Vagina (tissue), 2 donors: ENCODE measurements around the gene TGFB2. TPM values are rescaled to one million over a fixed set of nuclear protein-coding genes. Genes with fewer than 3 reads are reported as not detected.
"Not testable (repeated sequence)": the region's sequence is repeated elsewhere in the genome, so short reads cannot be mapped to it uniquely, and the experiment has no call there.

ENCODE experiments used
- DNase-seq, 2 donors: peaks; one replicate each; pipeline ENCODE4 v3.0.0-alpha.2; 2017; ENCODE audit errors: extremely low spot score in 2 of 2
- H3K27ac ChIP-seq: fragments of 200-600 bp; sonication (generic); one replicate; pipeline ENCODE4 v1.5.1; 2019
- H3K27me3 ChIP-seq: fragments of 200-600 bp; sonication (generic); one replicate; pipeline ENCODE4 v1.5.1; 2019
- H3K36me3 ChIP-seq, 2 donors: fragments of 200-600 bp; sonication (generic); one replicate each; pipeline ENCODE4 v1.5.1; 2017 to 2019
- H3K4me1 ChIP-seq: fragments of 200-600 bp; sonication (generic); one replicate; pipeline ENCODE4 v1.5.1; 2019
- H3K4me3 ChIP-seq, 2 donors: fragments of 200-600 bp; sonication (generic); 1 replicate in 1 of 2; 2 replicates in 1 of 2; pipeline ENCODE4 v1.5.1; 2016 to 2019
- H3K9me3 ChIP-seq: fragments of 200-600 bp; sonication (generic); one replicate; pipeline ENCODE4 v1.5.1; 2019
- CTCF ChIP-seq, 3 experiments: fragments of 450-650 bp in 2 of 3; fragments of 200-600 bp in 1 of 3; sonication (generic) in 1 of 3; IDR thresholded peaks; one replicate each; pipeline ENCODE4 v1.5.1; 2017 to 2019; ENCODE audit warnings: antibody characterized with exemption in 3 of 3, mild to moderate bottlenecking in 2 of 3, moderate library complexity in 2 of 3
- POLR2A ChIP-seq, 2 donors: fragments of 450-650 bp; IDR thresholded peaks; one replicate each; pipeline ENCODE4 v1.6.1; 2017; ENCODE audit warnings: antibody characterized with exemption in 2 of 2, mild to moderate bottlenecking in 2 of 2, moderate library complexity in 2 of 2
- POLR2AphosphoS5 ChIP-seq, 2 donors: sonication (generic); formaldehyde crosslinking; IDR thresholded peaks; one replicate each; pipeline ENCODE4 v1.9.0; 2017; ENCODE audit warnings: antibody characterized with exemption in 2 of 2, mild to moderate bottlenecking in 2 of 2, low read depth in 1 of 2; ENCODE audit not compliant: insufficient read depth in 1 of 2
- intact Hi-C: fragments of 100-400 bp; cut with DNase I; formaldehyde crosslinking; loops from one replicate; pipeline ENCODE4 v1.15.1; 2023
- total RNA-seq: library from RNA; depleted of rRNA; stranded (reverse); fragments of >200 nt; gene quantifications from one replicate; pipeline ENCODE4 v1.2.3, GENCODE V29; 2016

TGFB2 gene
- total RNA-seq, 1 donor from 2014 or later, result 16.9 TPM

GRCh38 chr1:218305472-218306064 lies 39.6 kb upstream of the TGFB2 start:
- intact Hi-C loops, result no loop called here
- no peak for TF ChIP-seq CTCF (IDR thresholded peaks at IDR 0.05)
- TF ChIP-seq POLR2A (IDR thresholded peaks at IDR 0.05), result no peak
- TF ChIP-seq POLR2AphosphoS5 (IDR thresholded peaks at IDR 0.05; ENCODE audit: insufficient read depth in 1 of 2, low read depth in 1 of 2), result no peak
- Histone ChIP-seq H3K4me1 (peaks cover 6% of the 10 kb centered on the region), H3K36me3 (peaks cover 0 to 14% of the 10 kb centered on the region in 2 donors), H3K4me3 (no peak overlapping the region), H3K9me3 (no peaks in the 10 kb centered on the region), H3K27me3 (no peaks in the 10 kb centered on the region), H3K27ac (no peak overlapping the region)
- no peak for DNase-seq

- Histone ChIP-seq H3K9me3 (no peaks in the 10 kb centered on the region), H3K36me3 (peaks cover 0 to 6% of the 10 kb centered on the region in 2 donors)
- TF ChIP-seq POLR2A (IDR thresholded peaks at IDR 0.05), result no peak
- no peak for TF ChIP-seq CTCF (IDR thresholded peaks at IDR 0.05)
- TF ChIP-seq POLR2AphosphoS5 (IDR thresholded peaks at IDR 0.05; ENCODE audit: insufficient read depth in 1 of 2, low read depth in 1 of 2), result no peak
These were observed 32.6 kb upstream of the TGFB2 start for GRCh38 chr1:218312509-218312908.

GRCh38 chr1:218314316-218314715 lies 30.8 kb upstream of the TGFB2 start:
- Histone ChIP-seq H3K36me3 (no peaks in the 10 kb centered on the region), H3K4me3 (no peak overlapping the region), H3K9me3 (no peaks in the 10 kb centered on the region), H3K27me3 (no peaks in the 10 kb centered on the region), H3K27ac (no peak overlapping the region), H3K4me1 (no peaks in the 10 kb centered on the region)
- no peak for TF ChIP-seq POLR2A (IDR thresholded peaks at IDR 0.05)
- no peak for TF ChIP-seq POLR2AphosphoS5 (IDR thresholded peaks at IDR 0.05; ENCODE audit: insufficient read depth in 1 of 2, low read depth in 1 of 2)
- no peak for DNase-seq
- intact Hi-C loops, result no loop called here

More at GRCh38 chr1:218312509-218312908, 32.6 kb upstream of the TGFB2 start:
- H3K4me3 ChIP-seq, result no peak overlapping the region
- DNase-seq, result no peak
- intact Hi-C loops, result no loop called here
- no peak overlapping the region for H3K27ac ChIP-seq
- no peaks in the 10 kb centered on the region for H3K27me3 ChIP-seq
- H3K4me1 ChIP-seq, result no peaks in the 10 kb centered on the region

GRCh38 chr1:218315638-218316037 lies 29.5 kb upstream of the TGFB2 start:
- no peak overlapping the region for H3K4me3 ChIP-seq
- H3K27ac ChIP-seq, result no peak overlapping the region
- H3K4me1 ChIP-seq, result no peaks in the 10 kb centered on the region
- intact Hi-C loops, result no loop called here
- no peaks in the 10 kb centered on the region for H3K27me3 ChIP-seq
- no peaks in the 10 kb centered on the region for H3K9me3 ChIP-seq
- no peak for TF ChIP-seq POLR2A (IDR thresholded peaks at IDR 0.05)
- TF ChIP-seq POLR2AphosphoS5 (IDR thresholded peaks at IDR 0.05; ENCODE audit: insufficient read depth in 1 of 2, low read depth in 1 of 2), result no peak
- no peak for TF ChIP-seq CTCF (IDR thresholded peaks at IDR 0.05)
- no peaks in the 10 kb centered on the region for H3K36me3 ChIP-seq
- no peak for DNase-seq

- H3K9me3 ChIP-seq, result no peaks in the 10 kb centered on the region
- H3K4me3 ChIP-seq, result no peak overlapping the region
- DNase-seq, result no peak
- no peaks in the 10 kb centered on the region for H3K36me3 ChIP-seq
- no peaks in the 10 kb centered on the region for H3K27me3 ChIP-seq
- H3K4me1 ChIP-seq, result no peaks in the 10 kb centered on the region
- no peak for TF ChIP-seq POLR2A (IDR thresholded peaks at IDR 0.05)
- no peak for TF ChIP-seq POLR2AphosphoS5 (IDR thresholded peaks at IDR 0.05; ENCODE audit: insufficient read depth in 1 of 2, low read depth in 1 of 2)
- TF ChIP-seq CTCF (IDR thresholded peaks at IDR 0.05), result no peak
- H3K27ac ChIP-seq, result no peak overlapping the region
- intact Hi-C loops, result no loop called here
These were observed 28.1 kb upstream of the TGFB2 start for GRCh38 chr1:218317061-218317460.

- H3K4me3 ChIP-seq, H3K9me3 ChIP-seq, H3K27ac ChIP-seq, H3K4me1 ChIP-seq, DNase-seq, H3K27me3 ChIP-seq: not testable (repeated sequence)
- H3K36me3 ChIP-seq, result peaks cover 0 to 14% of the 10 kb centered on the region in 2 donors
- intact Hi-C loops, result loop anchor here (10.0 kb wide), 1 partner anchor 1245 kb away; no protein-coding TSS in a partner anchor
These were observed 25.0 kb upstream of the TGFB2 start for GRCh38 chr1:218320182-218320581.
